SIG-M5 (cell line): ENCODE results near the gene TAF13.
A peak's percentile ranks its signal among the peaks of the same experiment; 100 is the strongest.
"Not testable (repeated sequence)": the region's sequence is repeated elsewhere in the genome, so short reads cannot be mapped to it uniquely, and the experiment has no call there.

Source experiments
- DNase-seq: peaks from one replicate; lab custom pipeline; 2025; lab: John Stamatoyannopoulos, UW

Gene TAF13

GRCh38 chr1:109091078-109091838, 15.5 kb upstream of the TAF13 start:
- DNase-seq, result no peak

DNA sequence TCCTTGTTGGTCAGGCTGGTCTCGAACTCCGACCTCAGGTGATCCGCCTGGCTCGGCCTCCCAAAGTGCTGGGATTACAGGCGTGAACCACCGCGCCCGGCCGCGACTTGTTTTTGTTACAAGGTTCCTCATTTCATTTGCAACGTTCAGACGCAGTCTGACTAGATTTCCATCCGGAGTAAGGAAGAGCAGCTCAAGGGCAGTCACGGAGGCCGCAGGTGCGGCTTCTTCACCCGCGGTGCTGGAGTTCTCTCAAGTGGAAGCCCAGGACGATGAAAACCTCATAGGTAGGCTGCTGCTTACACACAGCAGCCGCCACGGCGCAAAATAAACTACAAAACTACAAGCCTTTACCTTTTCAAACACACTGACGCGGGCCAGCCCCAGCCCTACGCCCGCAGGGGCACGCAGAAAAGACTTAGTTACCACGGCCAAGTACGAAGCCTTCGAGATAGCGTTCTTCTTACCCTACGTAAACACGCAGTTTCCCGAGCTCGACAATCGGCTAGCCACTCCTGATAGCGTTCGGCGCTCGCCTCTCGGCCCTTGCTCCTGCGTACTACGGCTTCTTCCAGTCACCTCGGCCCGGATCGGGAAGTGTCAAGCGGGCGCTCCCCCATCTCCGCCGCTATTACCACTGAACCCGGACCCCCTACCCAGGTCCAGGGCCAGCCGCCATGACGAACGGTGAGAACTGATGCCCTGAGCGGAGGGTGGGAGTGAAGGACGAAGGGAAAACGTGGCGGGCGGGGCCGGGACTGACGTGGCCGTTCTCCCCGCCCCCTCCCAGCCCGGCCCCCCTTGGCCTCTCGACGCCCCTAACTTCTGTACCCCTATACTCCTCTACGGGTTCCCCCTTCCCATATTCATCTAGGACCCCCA, 14.6 kb upstream of the TAF13 start, which contains the start of gene TMEM167B:
TSS of gene TMEM167B (plus strand) at position 569 of the 882 bp plus-strand sequence. CDS start at position 678, 109 bp downstream.
- peak; percentile 85 for DNase-seq

- DNase-seq, result no peak
Observed at GRCh38 chr1:109089242-109090015, 13.6 kb upstream of the TAF13 start.

DNA sequence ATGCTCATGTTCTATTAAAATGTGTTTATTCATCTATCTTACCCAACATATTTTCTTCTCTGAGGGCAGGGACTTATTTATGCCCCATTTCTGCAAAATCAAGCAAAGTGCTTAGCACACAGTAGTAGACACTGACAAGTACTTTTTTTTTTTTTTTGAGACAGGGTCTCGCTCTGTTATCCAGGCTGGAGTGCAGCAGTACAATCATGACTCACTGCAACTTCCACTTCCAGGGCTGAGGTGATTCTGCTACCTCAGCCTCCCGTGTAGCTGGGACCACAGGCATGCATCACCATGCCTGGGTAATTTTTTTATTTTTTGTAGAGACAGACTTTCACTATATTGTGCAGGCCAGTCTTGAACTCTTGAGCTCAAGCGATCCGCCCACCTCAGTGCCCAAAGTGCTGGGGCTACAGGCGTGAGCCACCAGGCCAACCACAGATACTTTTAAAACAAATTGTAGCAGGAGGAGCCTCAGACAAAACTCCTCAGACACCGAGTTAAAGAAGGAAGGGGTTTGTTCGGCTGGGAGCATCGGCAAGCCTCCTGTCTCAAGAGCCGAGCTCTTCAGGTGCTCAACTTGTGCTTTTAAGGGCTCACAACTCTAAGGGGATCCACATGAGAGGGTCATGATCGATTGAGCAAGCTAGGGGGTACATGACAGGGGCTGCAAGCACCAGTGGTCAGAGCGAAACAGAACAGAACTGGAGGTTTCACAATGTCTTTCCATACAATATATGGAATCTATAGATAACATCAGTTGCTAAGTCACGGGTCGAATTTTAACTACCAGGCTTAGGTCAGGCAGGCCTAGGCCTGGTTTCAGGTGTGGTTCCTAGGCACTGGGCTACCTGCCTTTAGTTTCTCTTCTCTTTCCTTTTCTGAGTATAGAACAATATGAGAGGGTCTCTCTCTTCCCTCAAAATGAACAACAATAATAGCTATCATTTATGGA, 9.0 kb upstream of the TAF13 start:
- no peak for DNase-seq

DNA sequence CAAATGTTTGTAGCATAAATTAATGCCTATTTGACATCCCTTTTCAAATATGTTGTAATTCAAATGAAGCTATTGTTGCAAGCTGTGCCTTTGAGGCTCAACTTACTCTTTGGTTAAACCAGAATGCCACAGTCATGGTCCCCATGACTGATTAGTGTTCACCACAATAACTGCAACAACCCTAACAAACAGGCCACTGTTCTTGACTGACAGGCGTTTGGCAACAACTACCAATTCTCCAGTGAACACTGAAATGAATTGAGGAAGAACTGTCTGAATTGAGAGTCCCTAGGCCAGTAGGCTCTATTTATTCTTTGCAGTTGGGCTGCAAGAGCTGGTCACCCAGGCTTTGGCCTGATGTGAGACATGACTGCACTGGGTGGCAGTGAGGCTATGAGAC, 8.1 kb upstream of the TAF13 start:
- no peak for DNase-seq

- no peak for DNase-seq
Observed at GRCh38 chr1:109083501-109083900, 7.7 kb upstream of the TAF13 start.

GRCh38 chr1:109080441-109081082, 4.8 kb upstream of the TAF13 start:
- no peak for DNase-seq

GRCh38 chr1:109079240-109079622, 3.4 kb upstream of the TAF13 start:
- no peak for DNase-seq

- no peak for DNase-seq
Observed at GRCh38 chr1:109078317-109078716, 2.5 kb upstream of the TAF13 start.

- DNase-seq, result no peak
Observed at GRCh38 chr1:109069294-109069693, 6.5 kb downstream of the TAF13 start.

DNA sequence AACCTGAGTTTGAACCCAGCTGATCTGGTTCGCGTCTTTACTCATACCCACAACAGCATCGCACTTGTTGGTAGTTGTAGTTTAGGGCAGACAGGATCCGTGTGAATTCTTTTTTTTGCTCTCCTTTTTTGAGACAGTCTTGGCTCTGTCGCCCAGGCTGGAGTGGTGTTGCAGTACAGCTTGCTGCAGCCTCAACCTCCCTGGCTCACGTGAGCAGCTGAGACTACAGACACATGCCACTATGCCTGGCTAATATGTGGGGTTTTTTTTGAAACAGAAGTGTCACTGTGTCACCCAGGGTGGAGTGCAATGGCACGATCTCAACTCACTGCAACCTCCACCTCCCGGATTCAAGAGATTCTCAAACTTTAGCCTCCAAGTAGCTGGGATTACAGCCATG, 7.9 kb downstream of the TAF13 start:
- no peak for DNase-seq

- no peak for DNase-seq
Observed at GRCh38 chr1:109065137-109065536, 10.7 kb downstream of the TAF13 start.

GRCh38 chr1:109061183-109061582, 14.6 kb downstream of the TAF13 start:
- DNase-seq, result no peak

DNA sequence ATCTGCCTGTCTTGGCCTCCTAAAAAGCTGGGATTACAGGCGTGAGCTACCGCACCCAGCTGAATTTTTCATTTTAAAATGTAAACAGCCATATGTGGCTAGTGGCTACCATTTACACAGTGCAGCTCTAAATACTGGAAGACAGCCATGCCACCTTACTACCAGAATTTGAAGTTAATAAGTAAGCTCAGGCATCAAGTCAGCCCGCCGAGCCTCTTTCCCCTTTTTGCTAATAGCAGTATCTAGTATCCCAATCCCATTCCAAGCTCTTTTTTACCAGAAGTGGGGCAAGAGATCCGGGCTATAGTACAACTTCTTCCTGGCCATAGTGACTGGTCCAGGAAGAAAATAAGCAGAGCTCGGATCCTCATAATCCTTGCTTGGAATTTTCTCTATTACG, 15.1 kb downstream of the TAF13 start:
- no peak for DNase-seq

GRCh38 chr1:109059026-109059425, 16.8 kb downstream of the TAF13 start:
- DNase-seq, result no peak

GRCh38 chr1:109056064-109056463, 19.7 kb downstream of the TAF13 start:
- no peak for DNase-seq

- DNase-seq, result not testable (repeated sequence)
Observed at GRCh38 chr1:109052145-109052544, 23.7 kb downstream of the TAF13 start.

- no peak for DNase-seq
Observed at GRCh38 chr1:109050228-109050995, 25.4 kb downstream of the TAF13 start.

GRCh38 chr1:109048335-109048734, 27.5 kb downstream of the TAF13 start:
- no peak for DNase-seq

DNA sequence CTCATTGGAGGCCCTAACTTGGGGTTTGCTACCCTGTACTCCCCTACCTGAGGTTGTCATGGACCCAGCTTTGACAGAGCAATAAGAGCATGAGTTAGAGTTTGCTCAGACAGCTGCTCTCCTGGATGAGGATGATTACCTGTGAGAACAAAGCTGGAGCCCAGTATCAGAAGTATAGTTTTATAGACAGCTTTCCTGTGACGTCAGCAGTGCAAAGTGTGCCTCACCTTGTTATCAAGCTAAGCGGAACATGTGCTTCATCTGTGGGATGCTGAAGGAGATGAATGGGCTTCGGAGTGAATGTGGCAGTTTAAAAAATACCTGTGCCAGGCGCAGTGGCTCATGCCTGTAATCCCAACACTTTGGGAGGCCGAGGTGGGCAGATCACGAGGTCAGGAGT, 28.5 kb downstream of the TAF13 start:
- DNase-seq, result no peak
